C1 segment of cervical spinal cord (tissue), 14 donors: ENCODE results near the gene ABCD2.
"Not testable (repeated sequence)": the region's sequence is repeated elsewhere in the genome, so short reads cannot be mapped to it uniquely, and the experiment has no call there.

ENCODE experiments used
- DNase-seq, 14 donors: peaks; one replicate each; lab custom pipeline; 2025; lab: John Stamatoyannopoulos, UW

Gene ABCD2

GRCh38 chr12:39538679-39539104 lies 80.9 kb downstream of the ABCD2 start:
- no peak for DNase-seq

GRCh38 chr12:39533951-39534350 lies 85.7 kb downstream of the ABCD2 start:
- DNase-seq, result no peak

GRCh38 chr12:39532448-39532847 lies 87.2 kb downstream of the ABCD2 start:
- DNase-seq, result no peak

- no peak for DNase-seq
Observed at GRCh38 chr12:39526974-39527373, 92.6 kb downstream of the ABCD2 start.

GRCh38 chr12:39522167-39522566 lies 97.4 kb downstream of the ABCD2 start:
- not testable (repeated sequence) for DNase-seq

GRCh38 chr12:39510001-39510400 lies 109.6 kb downstream of the ABCD2 start:
- no peak for DNase-seq

- DNase-seq, result no peak
Observed at GRCh38 chr12:39505554-39505953, 114.0 kb downstream of the ABCD2 start.

GRCh38 chr12:39505023-39505422 lies 114.6 kb downstream of the ABCD2 start:
- DNase-seq, result no peak

GRCh38 chr12:39503439-39503838 lies 116.2 kb downstream of the ABCD2 start:
- no peak for DNase-seq

- DNase-seq, result no peak
Observed at GRCh38 chr12:39502726-39503125, 116.9 kb downstream of the ABCD2 start.
